Liver (tissue), 3 donors: ENCODE data around the gene MDGA2.

Source experiments
- ATF3 ChIP-seq: IDR thresholded peaks from 2 replicates; pipeline ENCODE4 v1.6.1; 2016; ENCODE audit warnings: antibody characterized with exemption
- CTCF ChIP-seq: fragments of 150-350 bp; IDR thresholded peaks from 2 replicates; pipeline ENCODE4 v1.5.1; 2017; ENCODE audit warnings: improper control_type of control experiment, low read depth, low read length; ENCODE audit not compliant: missing input control
- MAX ChIP-seq: IDR thresholded peaks from 2 replicates; pipeline ENCODE4 v1.6.1; 2016; ENCODE audit warnings: antibody characterized with exemption
- NR2F2 ChIP-seq: IDR thresholded peaks from 2 replicates; pipeline ENCODE4 v1.6.1; 2016; ENCODE audit warnings: antibody characterized with exemption
- SP1 ChIP-seq: IDR thresholded peaks from 2 replicates; pipeline ENCODE4 v1.6.1; 2018; ENCODE audit warnings: antibody characterized with exemption, mild to moderate bottlenecking
- donor health status: healthy.
- donor health status: healthy.

- TF ChIP-seq CTCF = no peak
- TF ChIP-seq SP1 = no peak
- TF ChIP-seq NR2F2 = no peak
- TF ChIP-seq ATF3 = no peak
- TF ChIP-seq MAX = no peak
Measured at GRCh38 chr14:47392326-47392725, 283.1 kb downstream of the MDGA2 start.
